ENCODE results near the gene RUNX1. TPM values are rescaled to one million over a fixed set of nuclear protein-coding genes. Genes with fewer than 3 reads are reported as not detected.
A peak's percentile ranks its signal among the peaks of the same experiment; 100 is the strongest.

The RUNX1 gene
- total RNA-seq, 4 donors from 2014 or later: 2.9 to 18.7 (median 7.7) TPM

DNA sequence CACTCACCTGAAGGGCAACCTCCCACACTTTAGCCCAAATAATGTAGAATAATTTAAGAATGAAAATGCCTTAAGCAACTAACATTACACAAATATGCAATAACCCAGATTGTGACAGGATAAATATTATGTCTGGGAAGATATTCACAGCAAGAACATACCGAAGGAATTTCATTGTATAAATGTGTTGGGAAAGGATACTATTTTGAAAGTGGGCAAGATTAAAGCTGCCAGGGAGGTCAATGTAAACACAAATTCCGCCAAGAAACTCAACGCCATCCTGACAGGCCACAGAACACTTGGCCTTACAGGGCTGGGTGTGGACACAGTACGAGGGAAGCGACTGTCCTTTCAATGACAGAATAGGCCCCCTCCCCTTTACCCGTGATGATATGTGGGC, 173.3 kb downstream of the RUNX1 start:
- TF ChIP-seq, protein P1, sequence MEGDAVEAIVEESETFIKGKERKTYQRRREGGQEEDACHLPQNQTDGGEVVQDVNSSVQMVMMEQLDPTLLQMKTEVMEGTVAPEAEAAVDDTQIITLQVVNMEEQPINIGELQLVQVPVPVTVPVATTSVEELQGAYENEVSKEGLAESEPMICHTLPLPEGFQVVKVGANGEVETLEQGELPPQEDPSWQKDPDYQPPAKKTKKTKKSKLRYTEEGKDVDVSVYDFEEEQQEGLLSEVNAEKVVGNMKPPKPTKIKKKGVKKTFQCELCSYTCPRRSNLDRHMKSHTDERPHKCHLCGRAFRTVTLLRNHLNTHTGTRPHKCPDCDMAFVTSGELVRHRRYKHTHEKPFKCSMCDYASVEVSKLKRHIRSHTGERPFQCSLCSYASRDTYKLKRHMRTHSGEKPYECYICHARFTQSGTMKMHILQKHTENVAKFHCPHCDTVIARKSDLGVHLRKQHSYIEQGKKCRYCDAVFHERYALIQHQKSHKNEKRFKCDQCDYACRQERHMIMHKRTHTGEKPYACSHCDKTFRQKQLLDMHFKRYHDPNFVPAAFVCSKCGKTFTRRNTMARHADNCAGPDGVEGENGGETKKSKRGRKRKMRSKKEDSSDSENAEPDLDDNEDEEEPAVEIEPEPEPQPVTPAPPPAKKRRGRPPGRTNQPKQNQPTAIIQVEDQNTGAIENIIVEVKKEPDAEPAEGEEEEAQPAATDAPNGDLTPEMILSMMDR (IDR thresholded peaks at IDR 0.05): no peak
- TF ChIP-seq POLR2A (IDR thresholded peaks at IDR 0.05): no peak
- intact Hi-C loops (cut with DNase I): no loop called here
- 90 to 95% methylated on average over 6 of the region's 6 CpGs for WGBS, 2 donors

DNA sequence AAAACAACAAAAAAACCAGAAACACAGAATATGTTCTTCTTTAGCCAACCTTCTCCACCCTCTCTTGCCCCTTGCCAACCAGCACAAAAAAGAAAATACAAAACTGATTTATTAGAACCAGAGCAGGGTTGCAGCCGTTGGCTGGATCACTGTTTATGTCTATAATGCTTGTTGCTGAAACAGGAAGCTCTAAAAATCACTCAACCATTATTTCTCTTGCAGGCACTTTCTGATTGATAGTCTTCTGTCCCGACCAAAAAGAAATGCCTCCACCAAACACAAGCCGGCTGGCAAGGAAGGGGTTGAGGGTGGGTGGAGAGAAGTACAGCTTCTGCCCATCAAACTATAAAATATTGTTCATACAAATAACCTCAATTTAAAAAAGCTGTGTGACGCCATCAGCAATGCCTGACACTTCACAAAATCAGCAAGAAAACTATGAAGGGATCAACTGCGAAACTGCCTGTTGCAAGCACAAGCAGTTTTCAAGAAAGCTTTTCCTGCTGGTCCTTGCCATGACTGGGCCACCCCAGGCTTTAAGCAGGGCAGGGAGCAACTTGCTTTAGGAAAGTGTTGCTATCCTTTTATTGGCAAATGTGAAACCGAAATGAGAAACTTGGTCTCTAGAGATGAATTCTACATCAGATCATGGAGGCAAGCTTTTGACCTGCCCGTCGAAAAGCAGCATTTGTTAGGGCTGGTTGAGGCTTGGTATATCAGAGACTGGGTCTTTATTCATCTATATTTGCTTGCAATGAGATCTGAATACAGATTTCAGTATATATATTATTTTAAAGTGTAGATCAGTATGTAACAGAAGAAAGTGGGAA, 174.2 kb downstream of the RUNX1 start:
- intact Hi-C loops (cut with DNase I): no loop called here
- TF ChIP-seq POLR2A (IDR thresholded peaks at IDR 0.05): no peak
- TF ChIP-seq, protein P1 (IDR thresholded peaks at IDR 0.05): no peak

More for the DNA sequence above, 173.3 kb downstream of the RUNX1 start:
- H3K9me3 ChIP-seq: no peaks in the 10 kb centered on the region
- H3K4me1 ChIP-seq: peaks cover 16 to 36% of the 10 kb centered on the region in 2 donors
- no peak overlapping the region for H3K27ac ChIP-seq
- H3K36me3 ChIP-seq: peaks cover 0 to 6% of the 10 kb centered on the region in 2 donors
- no peak overlapping the region for H3K4me3 ChIP-seq (replicated peaks in 1 of 3)
- no peaks in the 10 kb centered on the region for H3K27me3 ChIP-seq
- DNase-seq: no peak

DNA sequence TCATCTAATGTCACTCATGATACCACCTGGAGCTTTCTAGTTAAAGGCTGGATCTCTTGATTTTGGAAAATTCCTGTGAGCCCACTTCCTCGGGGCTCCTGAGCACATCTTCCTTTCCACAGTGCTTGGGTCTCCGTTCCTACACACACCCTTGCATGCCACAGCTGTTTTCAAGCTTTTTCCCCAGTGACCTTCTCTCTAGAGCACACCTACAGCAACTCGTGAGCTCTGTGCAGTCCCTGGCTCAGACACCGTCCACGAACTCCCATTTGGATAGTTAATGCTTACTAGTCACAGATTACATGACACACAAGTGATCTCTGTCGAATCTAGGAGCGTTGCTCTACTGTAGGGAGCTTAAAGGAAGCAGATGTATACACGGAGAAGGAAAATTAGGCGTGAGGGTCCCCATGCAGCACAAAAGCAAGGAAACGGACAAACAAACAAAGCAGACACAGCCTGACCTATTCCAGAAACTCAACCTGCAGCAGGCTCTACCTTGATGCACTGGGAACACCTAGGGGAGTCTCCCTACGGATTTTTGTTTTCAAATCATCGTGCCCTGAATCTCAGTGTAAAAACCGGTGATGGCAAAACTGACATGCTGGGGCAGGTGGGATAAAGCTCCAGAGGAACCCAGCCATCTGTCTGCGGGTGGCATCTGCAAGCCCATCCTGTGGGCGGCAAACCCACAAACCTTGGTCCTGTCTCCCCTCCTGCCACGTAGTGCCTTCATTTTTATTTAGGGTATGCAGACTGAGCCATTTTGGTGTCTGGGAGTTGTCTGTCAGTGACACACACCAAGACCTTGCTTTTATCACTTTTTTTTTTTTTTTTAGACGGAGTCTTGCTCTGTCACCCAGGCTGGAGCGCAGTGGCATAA, 177.8 kb downstream of the RUNX1 start:
- Histone ChIP-seq H3K9me3 (no peaks in the 10 kb centered on the region), H3K27ac (no peak overlapping the region), H3K4me1 (peaks cover 0 to 26% of the 10 kb centered on the region in 2 donors), H3K4me3 (replicated peaks in 1 of 3) (no peak overlapping the region), H3K36me3 (no peaks in the 10 kb centered on the region), H3K27me3 (no peaks in the 10 kb centered on the region)
- TF ChIP-seq POLR2A (IDR thresholded peaks at IDR 0.05): no peak
- TF ChIP-seq, protein P1 (IDR thresholded peaks at IDR 0.05): no peak
- no peak for DNase-seq
- WGBS, 2 donors: 85 to 86% methylated on average over 18 of the region's 18 CpGs
- intact Hi-C loops (cut with DNase I): no loop called here

More for the DNA sequence above, 174.2 kb downstream of the RUNX1 start:
- H3K27me3 ChIP-seq: no peaks in the 10 kb centered on the region
- no peak for DNase-seq
- no peaks in the 10 kb centered on the region for H3K9me3 ChIP-seq
- H3K36me3 ChIP-seq: peaks cover 0 to under 1% of the 10 kb centered on the region in 2 donors
- H3K4me3 ChIP-seq (replicated peaks in 1 of 3): no peak overlapping the region
- whole genome bisulfite sequencing, 2 donors: 58 to 63% methylated on average over 8 of the region's 8 CpGs
- peaks cover 16 to 45% of the 10 kb centered on the region in 2 donors for H3K4me1 ChIP-seq
- H3K27ac ChIP-seq: no peak overlapping the region

DNA sequence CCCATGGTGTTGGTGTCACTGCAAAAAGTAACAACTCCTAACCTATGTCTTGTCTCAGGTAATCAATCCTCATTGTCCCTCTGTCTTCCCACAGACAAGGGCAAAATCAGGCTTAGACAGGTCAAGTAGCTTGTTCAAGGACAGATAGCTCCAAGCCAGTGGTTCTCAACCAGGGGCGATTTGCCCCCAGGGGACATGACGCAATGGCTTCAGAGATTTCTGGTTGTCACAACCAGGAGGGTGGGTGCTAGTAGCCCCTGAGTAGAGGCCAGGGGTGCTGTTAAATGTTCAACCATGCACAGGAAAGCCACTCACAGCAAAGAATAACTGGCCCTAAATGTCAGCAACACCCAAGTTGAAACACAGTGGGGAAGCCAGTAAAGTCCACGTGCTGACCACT, 178.9 kb downstream of the RUNX1 start:
- Histone ChIP-seq H3K27me3 (no peaks in the 10 kb centered on the region), H3K4me1 (peaks cover 3 to 32% of the 10 kb centered on the region in 2 donors), H3K27ac (peak overlapping the region in 1 of 3 donors; percentile 25), H3K9me3 (no peaks in the 10 kb centered on the region), H3K4me3 (replicated peaks in 1 of 3) (no peak overlapping the region), H3K36me3 (no peaks in the 10 kb centered on the region)
- TF ChIP-seq, protein P1 (IDR thresholded peaks at IDR 0.05): no peak
- no peak for TF ChIP-seq POLR2A (IDR thresholded peaks at IDR 0.05)
- intact Hi-C loops (cut with DNase I): no loop called here
- 50 to 61% methylated on average over 3 of the region's 3 CpGs for WGBS, 2 donors
- no peak for DNase-seq
